GM19372 (cell line): ENCODE measurements around the gene PCDHGA1.
"Not testable (repeated sequence)": the region's sequence is repeated elsewhere in the genome, so short reads cannot be mapped to it uniquely, and the experiment has no call there.

Source experiments
- ATAC-seq: cut with Tn5 transposase; IDR thresholded peaks from one replicate; pipeline ENCODE4 v1.9.1; 2021; ENCODE audit warnings: mild to moderate bottlenecking, low read depth, moderate library complexity; ENCODE audit not compliant: unreplicated experiment

The PCDHGA1 gene

GRCh38 chr5:141375444-141376155 lies 45.3 kb downstream of the PCDHGA1 start:
- ATAC-seq = not testable (repeated sequence)

GRCh38 chr5:141382469-141383294 lies 52.4 kb downstream of the PCDHGA1 start, which contains the start of gene PCDHGA7:
PCDHGA7 (plus strand) TSS chr5:141382742; CDS start chr5:141382900, 158 bp downstream.
- no peak for ATAC-seq

GRCh38 chr5:141383345-141383744 lies 53.0 kb downstream of the PCDHGA1 start:
- ATAC-seq = no peak

- ATAC-seq = no peak
These were observed 54.4 kb downstream of the PCDHGA1 start for GRCh38 chr5:141384471-141385267.

GRCh38 chr5:141387557-141388311 lies 57.4 kb downstream of the PCDHGA1 start, which contains the start of gene PCDHGB4:
PCDHGB4 (plus strand) TSS chr5:141387698; CDS start chr5:141387885, 187 bp downstream.
- not testable (repeated sequence) for ATAC-seq

GRCh38 chr5:141388661-141389060 lies 58.3 kb downstream of the PCDHGA1 start:
- ATAC-seq = no peak

GRCh38 chr5:141389153-141390042 lies 59.1 kb downstream of the PCDHGA1 start:
- ATAC-seq = no peak

GRCh38 chr5:141392429-141393198 lies 62.3 kb downstream of the PCDHGA1 start, which contains the start of gene PCDHGA8:
PCDHGA8 (plus strand) TSS chr5:141392633; CDS start chr5:141392814, 181 bp downstream.
- ATAC-seq = no peak

GRCh38 chr5:141393267-141393666 lies 63.0 kb downstream of the PCDHGA1 start:
- no peak for ATAC-seq

- ATAC-seq = not testable (repeated sequence)
These were observed 64.3 kb downstream of the PCDHGA1 start for GRCh38 chr5:141394401-141395187.

- ATAC-seq = not testable (repeated sequence)
These were observed 67.6 kb downstream of the PCDHGA1 start, which contains the start of gene PCDHGB5 for GRCh38 chr5:141397756-141398551. PCDHGB5 (plus strand) TSS chr5:141397947; CDS start chr5:141398128, 181 bp downstream.

- ATAC-seq = no peak
These were observed 68.3 kb downstream of the PCDHGA1 start for GRCh38 chr5:141398608-141399007.

- ATAC-seq = no peak
These were observed 69.4 kb downstream of the PCDHGA1 start for GRCh38 chr5:141399555-141400258.

- no peak for ATAC-seq
These were observed 72.4 kb downstream of the PCDHGA1 start, which contains the start of gene PCDHGA9 for GRCh38 chr5:141402553-141403243. PCDHGA9 (plus strand) TSS chr5:141402778; CDS start chr5:141402953, 175 bp downstream.

GRCh38 chr5:141403387-141403786 lies 73.1 kb downstream of the PCDHGA1 start:
- ATAC-seq = no peak
